ENCODE data around the gene AMN.

The AMN gene

DNA sequence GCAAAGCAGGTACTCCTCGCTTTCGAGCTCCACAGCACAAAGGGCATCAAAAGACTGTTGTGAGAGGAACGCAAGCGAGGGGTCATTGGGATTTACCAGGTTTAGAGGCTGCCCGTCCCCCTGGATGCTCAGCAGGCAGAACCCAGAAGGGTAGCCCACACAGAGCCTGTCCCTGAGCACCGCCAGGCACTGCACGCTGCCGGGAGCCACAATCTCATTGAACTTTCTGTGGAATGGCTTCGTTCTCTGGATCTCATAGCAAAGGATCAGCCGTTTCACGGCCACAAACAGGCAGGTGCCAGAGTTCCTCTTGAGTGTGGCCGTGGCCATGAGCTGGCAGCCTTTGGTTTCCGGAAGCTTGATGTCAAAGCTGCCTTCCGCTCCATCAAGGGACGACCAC is 21.5 kb downstream of the AMN start:
- H3K9me3 ChIP-seq = no peaks in the 10 kb centered on the region
- peaks cover 57% of the 10 kb centered on the region for H3K36me3 ChIP-seq (replicated peaks)
- H3K4me1 ChIP-seq = no peaks in the 10 kb centered on the region
- DNase-seq (ENCODE audit: low spot score in 2 of 2) = no peak
- H3K4me3 ChIP-seq = no peak overlapping the region
- H3K27me3 ChIP-seq (ENCODE audit: low read depth) = no peaks in the 10 kb centered on the region
- in situ Hi-C loops (cut with MboI; ENCODE audit: low sequenced_read_pairs) = no loop called here

DNA sequence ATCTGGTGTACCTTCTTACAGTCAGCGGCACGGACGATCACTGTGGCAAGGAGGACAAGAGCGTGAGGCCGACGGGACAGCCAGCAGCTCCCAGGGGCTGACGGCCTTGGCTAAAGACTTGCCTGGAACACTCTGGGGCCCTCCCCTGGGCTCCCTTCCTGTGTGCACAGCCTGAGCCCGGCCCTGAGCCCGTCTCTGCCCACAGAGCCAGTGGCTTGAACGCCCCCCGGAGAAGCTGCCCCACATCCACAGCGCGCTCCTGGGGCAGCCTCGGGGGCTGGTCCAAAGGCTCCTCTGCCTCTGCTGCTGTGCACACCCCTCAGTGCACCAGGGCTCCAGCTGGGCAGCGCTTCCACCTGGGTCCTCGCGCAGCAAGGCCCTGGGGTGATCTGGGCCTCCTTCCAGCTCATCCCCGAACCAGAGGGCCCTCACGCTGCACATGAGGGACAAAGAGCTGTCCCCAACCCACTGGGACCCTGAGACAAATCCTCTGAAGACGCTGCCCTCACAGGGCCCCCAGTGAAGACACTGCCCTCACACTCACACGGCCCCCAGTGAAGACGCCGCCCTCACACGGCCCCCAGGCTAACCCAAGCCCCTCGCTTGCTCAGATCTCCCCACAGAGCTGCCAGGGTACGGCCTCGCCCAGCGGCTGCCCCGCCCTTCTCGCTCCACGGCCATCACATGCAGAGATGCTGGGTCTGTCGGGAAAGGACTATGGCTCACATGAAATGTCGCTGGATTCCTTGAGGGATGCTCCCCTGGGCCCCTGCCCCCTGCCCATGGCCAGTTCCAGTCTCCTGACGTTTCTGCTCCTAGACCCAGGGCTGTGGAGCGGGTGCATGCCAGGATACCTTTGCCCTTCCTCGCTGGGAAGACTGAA is 22.2 kb downstream of the AMN start:
- H3K36me3 ChIP-seq (replicated peaks) = peaks cover 59% of the 10 kb centered on the region
- no peak for DNase-seq (ENCODE audit: low spot score in 2 of 2)
- H3K4me1 ChIP-seq = no peaks in the 10 kb centered on the region
- in situ Hi-C loops (cut with MboI; ENCODE audit: low sequenced_read_pairs) = no loop called here
- H3K9me3 ChIP-seq = no peaks in the 10 kb centered on the region
- no peaks in the 10 kb centered on the region for H3K27me3 ChIP-seq (ENCODE audit: low read depth)
- no peak overlapping the region for H3K4me3 ChIP-seq

DNA sequence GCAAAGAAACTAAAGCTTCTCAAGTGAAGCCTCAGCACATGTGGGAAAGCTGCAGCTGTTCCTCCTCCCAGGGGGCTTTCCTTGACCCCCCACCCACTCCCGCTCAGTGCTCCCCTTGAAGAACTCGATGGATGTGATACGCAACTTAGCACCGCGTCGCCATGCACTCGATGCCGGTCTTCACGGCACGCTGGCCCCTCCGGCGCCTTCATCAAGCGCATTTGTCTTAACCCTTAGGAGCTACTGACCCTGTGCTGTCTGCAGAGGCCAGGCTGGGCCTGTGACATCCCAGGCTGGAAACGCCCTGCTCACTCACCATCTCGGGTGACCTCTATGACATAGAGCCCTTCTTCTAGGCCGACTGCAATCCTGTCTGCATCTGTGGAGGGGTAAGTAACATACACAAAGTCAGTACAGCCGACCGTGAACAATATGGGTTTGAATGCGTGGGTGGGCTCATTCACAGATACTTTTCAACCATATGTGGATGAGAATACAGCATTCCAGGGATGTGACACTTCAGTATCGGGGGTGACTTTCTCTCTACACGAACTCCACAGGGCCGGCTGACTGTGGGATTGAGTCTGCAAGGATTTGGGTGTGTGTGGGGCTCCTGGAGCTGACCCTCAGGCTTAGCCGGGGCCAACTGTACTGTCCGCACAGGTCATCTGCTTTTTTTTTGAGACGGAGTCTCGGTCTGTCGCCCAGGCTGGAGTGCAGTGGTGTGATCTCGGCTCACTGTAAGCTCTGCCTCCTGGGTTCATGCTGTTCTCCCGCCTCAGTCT is 23.1 kb downstream of the AMN start:
- H3K36me3 ChIP-seq (replicated peaks) = peaks cover 66% of the 10 kb centered on the region
- H3K9me3 ChIP-seq = no peaks in the 10 kb centered on the region
- no peaks in the 10 kb centered on the region for H3K4me1 ChIP-seq
- no peak for DNase-seq (ENCODE audit: low spot score in 2 of 2)
- no peak overlapping the region for H3K4me3 ChIP-seq
- H3K27me3 ChIP-seq (ENCODE audit: low read depth) = no peaks in the 10 kb centered on the region
- in situ Hi-C loops (cut with MboI; ENCODE audit: low sequenced_read_pairs) = no loop called here

DNA sequence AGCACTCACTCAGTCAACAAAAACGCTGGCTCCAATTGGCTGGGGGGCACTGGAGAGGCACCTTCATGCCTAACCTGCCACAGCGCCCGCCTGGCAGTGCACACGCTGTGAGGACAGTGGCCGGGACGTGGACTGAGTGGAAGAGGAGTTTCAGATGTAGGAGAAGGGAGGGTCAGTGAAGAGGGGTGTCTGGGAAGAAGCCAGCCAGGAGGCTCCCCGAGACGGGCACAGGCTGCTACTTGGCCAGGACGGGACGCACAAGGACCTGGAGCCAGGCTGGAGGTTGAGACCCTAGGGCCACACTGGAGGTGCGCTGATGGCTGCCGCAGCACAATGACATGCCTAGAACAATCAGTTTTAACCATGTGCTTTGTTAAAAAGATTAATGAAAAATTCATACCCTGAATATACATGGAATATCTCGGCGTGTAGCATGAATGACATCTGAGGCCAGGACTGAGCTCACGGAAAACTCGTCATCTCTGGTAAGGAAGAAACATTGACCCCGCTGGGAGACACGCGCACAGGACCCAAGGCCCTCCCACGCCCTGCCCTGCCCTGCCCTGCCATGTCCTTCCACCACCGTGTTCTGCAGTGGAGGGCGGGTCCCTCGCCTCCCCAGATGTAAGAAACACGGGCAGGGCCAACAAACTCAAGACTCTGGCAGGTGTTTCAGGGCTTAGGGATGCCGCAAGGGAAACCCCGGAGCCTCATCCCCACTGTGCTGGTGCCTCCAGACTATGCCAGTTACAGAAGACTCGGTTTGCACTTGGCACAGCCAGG is 25.0 kb downstream of the AMN start:
- in situ Hi-C loops (cut with MboI; ENCODE audit: low sequenced_read_pairs) = no loop called here
- no peaks in the 10 kb centered on the region for H3K9me3 ChIP-seq
- H3K4me1 ChIP-seq = no peaks in the 10 kb centered on the region
- H3K4me3 ChIP-seq = no peak overlapping the region
- no peak for DNase-seq (ENCODE audit: low spot score in 2 of 2)
- no peaks in the 10 kb centered on the region for H3K27me3 ChIP-seq (ENCODE audit: low read depth)
- H3K36me3 ChIP-seq (replicated peaks) = peaks cover 72% of the 10 kb centered on the region

DNA sequence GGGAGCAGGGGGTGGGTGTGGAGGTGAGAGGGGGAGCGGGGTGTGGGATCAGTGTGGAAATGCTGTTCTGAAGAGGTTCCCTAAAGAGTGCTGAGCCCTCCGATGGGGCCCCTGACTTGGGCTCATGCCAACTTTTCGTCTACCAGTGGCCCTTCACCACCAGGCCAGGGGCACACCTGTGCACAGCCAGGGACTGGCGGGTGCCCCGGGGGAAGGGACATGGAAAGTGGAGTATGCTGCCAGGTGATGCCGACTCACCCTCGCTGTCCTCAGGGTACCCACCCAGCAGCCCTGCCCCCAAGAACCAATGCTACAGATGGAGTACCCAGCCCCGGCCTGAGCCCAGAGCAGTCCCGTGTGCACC is 26.2 kb downstream of the AMN start:
- DNase-seq (ENCODE audit: low spot score in 2 of 2) = no peak
- Histone ChIP-seq H3K27me3 (ENCODE audit: low read depth) (no peaks in the 10 kb centered on the region), H3K4me3 (no peak overlapping the region), H3K4me1 (no peaks in the 10 kb centered on the region), H3K9me3 (no peaks in the 10 kb centered on the region), H3K36me3 (replicated peaks) (peaks cover 77% of the 10 kb centered on the region)
- in situ Hi-C loops (cut with MboI; ENCODE audit: low sequenced_read_pairs) = no loop called here

DNA sequence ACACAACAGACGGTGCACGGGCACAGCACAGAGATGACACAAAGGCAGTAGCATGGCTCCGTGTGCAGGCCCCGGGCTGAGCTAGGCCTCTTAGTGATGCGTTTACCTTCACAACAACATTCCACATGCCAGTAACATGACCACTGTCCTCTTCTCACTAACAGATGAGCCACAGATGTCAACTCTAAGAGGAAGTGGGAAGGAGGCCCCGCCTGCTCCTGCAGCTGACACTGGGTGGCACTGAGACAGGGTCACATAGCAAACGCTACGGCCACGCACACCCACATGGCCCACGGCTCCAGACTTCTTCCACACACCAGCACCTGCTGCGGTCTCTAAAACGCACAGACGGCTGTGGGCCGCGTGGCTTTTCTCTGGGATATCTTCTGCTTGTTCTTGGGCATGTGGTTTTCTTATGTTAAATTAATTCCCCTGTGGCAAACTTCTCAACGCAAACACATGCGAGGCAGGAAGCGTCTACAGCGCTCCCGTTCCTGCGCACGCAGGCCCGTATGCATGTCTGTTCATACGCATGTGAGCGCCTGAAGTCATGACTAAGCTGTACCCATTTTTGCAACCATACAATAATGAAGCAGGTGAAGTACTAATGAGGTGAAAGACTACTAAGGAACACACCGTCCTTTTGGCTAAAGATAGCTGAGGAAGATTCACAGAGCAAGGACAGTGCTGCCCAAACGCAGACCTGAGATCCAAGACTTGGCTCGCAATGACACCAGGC is 26.8 kb downstream of the AMN start:
- Histone ChIP-seq H3K4me3 (no peak overlapping the region), H3K27me3 (ENCODE audit: low read depth) (no peaks in the 10 kb centered on the region), H3K36me3 (replicated peaks) (peaks cover 78% of the 10 kb centered on the region), H3K4me1 (no peaks in the 10 kb centered on the region), H3K9me3 (no peaks in the 10 kb centered on the region)
- in situ Hi-C loops (cut with MboI; ENCODE audit: low sequenced_read_pairs) = no loop called here
- no peak for DNase-seq (ENCODE audit: low spot score in 2 of 2)

DNA sequence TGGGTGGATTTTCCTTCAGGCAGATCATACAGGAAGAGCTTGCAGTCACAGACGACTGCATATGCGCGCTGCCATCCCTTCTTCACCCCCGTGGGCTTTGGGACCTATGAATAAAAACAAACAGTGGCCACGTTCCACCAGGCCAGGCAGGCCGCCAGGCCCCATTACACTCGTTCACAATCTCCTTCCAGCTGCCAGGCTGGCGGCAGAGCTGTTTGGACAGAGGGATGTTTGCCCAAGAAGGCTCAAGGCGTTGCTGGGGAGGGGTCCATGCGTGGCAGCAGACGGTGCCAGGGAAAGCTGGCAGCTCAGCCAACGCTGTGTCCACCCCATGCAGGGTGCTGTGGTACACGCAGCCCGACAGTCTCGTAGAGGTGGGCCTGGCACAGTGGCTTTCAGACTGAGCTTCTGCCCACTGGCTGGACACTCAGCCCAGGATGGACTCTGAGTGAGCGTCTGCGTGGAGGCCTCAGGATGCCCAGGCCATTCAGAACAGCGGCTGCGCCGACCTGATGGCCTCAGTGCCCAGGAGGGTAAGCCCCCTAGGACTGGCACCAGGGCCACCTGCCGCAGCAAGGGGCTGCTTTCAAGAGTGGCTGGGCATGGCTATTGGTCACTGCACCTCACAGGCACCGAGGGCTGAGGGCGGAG is 27.5 kb downstream of the AMN start:
- H3K36me3 ChIP-seq (replicated peaks) = peaks cover 79% of the 10 kb centered on the region
- DNase-seq (ENCODE audit: low spot score in 2 of 2) = no peak

DNA sequence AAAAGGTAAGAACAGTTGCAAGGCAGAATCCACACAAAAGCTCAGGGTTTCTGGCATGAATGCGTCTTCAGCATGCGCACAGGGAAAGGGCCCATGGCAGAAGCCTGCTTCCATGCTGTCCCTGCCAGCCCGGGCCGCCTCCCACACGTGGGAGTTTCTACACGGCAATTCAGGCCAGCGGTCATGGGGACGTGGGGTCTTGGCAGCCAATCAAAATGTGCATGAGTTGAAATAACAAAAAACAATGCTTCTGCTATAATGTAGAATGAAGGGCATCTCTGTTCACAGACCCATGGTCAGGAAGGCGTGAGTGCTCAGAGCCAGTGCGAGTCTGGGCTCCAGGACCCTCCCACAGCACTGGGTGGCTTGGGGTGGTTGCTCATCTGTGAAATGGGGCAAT is 28.6 kb downstream of the AMN start:
- H3K9me3 ChIP-seq = no peaks in the 10 kb centered on the region
- in situ Hi-C loops (cut with MboI; ENCODE audit: low sequenced_read_pairs) = no loop called here
- H3K4me3 ChIP-seq = no peak overlapping the region
- DNase-seq (ENCODE audit: low spot score in 2 of 2) = no peak
- no peaks in the 10 kb centered on the region for H3K27me3 ChIP-seq (ENCODE audit: low read depth)
- peaks cover 79% of the 10 kb centered on the region for H3K36me3 ChIP-seq (replicated peaks)
- peaks cover under 1% of the 10 kb centered on the region; the same call in 1 of the 2 replicates for H3K4me1 ChIP-seq

More for the DNA sequence above, 27.5 kb downstream of the AMN start:
- no peaks in the 10 kb centered on the region for H3K4me1 ChIP-seq
- H3K4me3 ChIP-seq = no peak overlapping the region
- no peaks in the 10 kb centered on the region for H3K27me3 ChIP-seq (ENCODE audit: low read depth)
- in situ Hi-C loops (cut with MboI; ENCODE audit: low sequenced_read_pairs) = no loop called here
- no peaks in the 10 kb centered on the region for H3K9me3 ChIP-seq

DNA sequence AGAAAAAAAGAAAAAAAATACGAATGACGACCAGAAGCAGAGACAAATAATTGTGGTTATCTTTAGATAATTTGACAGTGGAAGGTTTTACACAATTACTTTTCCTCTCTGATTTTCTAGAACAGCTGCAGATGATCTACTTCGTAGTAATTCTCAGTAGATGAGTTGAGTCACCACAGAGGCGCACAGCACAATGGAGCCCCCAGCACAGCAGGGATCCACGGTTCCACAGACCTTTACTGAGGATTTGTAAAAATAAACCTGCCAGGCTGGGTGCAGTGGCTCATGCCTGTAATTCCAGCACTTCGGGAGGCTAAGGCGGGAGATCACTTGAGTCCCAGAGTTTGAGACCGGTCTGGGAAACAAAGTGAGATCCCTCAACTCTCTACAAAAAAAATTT is 29.3 kb downstream of the AMN start:
- H3K36me3 ChIP-seq (replicated peaks) = peaks cover 75% of the 10 kb centered on the region
- in situ Hi-C loops (cut with MboI; ENCODE audit: low sequenced_read_pairs) = no loop called here
- no peaks in the 10 kb centered on the region for H3K9me3 ChIP-seq
- H3K4me3 ChIP-seq = no peak overlapping the region
- no peak for DNase-seq (ENCODE audit: low spot score in 2 of 2)
- H3K27me3 ChIP-seq (ENCODE audit: low read depth) = no peaks in the 10 kb centered on the region
- H3K4me1 ChIP-seq = peaks cover 8% of the 10 kb centered on the region

DNA sequence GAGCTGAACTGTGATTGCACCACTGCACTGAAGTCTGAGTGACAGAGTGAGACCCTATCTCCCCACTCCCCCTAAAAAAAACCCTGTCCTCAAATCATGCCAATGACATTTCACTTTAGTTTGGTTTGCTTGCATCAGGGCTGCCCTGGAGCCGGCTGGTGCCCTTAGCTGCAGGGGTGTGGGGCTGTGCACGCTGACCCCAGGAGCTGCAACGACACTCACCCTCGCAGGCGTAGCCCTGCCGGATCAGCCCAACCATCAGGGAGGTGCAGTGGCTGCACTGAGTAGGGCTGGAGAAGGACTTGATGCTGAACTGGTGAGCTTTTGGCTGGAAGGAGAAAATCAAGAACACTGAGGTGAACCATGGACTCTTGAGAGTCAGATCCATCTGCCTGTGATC is 29.8 kb downstream of the AMN start:
- no peak for DNase-seq (ENCODE audit: low spot score in 2 of 2)
- in situ Hi-C loops (cut with MboI; ENCODE audit: low sequenced_read_pairs) = no loop called here
- Histone ChIP-seq H3K4me3 (no peak overlapping the region), H3K9me3 (no peaks in the 10 kb centered on the region), H3K27me3 (ENCODE audit: low read depth) (no peaks in the 10 kb centered on the region), H3K4me1 (peaks cover 8% of the 10 kb centered on the region), H3K36me3 (replicated peaks) (peaks cover 70% of the 10 kb centered on the region)

DNA sequence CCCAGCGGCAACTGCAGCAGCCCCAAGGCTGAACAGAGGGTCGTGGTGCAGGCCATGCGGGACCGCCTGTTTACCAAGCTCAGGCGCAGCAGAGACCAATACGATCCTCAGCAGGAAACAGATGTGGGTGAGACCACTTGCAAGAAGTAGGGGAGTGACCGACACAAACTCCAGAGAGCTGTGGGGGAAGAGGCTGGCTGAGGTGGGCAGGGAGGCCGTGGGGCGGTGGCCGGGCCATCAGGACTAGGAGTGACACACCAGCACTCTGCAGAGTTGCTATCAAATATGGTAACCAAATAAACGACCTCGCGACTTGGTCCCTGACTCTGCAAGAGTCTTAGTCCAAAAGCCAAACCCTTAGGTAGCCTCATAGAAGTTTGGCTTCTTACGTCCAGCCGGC is 30.6 kb downstream of the AMN start:
- H3K9me3 ChIP-seq = no peaks in the 10 kb centered on the region
- H3K4me3 ChIP-seq = no peak overlapping the region
- H3K4me1 ChIP-seq = peaks cover 8% of the 10 kb centered on the region
- peaks cover 72% of the 10 kb centered on the region for H3K36me3 ChIP-seq (replicated peaks)
- H3K27me3 ChIP-seq (ENCODE audit: low read depth) = no peaks in the 10 kb centered on the region
- DNase-seq (ENCODE audit: low spot score in 2 of 2) = no peak
- in situ Hi-C loops (cut with MboI; ENCODE audit: low sequenced_read_pairs) = no loop called here

DNA sequence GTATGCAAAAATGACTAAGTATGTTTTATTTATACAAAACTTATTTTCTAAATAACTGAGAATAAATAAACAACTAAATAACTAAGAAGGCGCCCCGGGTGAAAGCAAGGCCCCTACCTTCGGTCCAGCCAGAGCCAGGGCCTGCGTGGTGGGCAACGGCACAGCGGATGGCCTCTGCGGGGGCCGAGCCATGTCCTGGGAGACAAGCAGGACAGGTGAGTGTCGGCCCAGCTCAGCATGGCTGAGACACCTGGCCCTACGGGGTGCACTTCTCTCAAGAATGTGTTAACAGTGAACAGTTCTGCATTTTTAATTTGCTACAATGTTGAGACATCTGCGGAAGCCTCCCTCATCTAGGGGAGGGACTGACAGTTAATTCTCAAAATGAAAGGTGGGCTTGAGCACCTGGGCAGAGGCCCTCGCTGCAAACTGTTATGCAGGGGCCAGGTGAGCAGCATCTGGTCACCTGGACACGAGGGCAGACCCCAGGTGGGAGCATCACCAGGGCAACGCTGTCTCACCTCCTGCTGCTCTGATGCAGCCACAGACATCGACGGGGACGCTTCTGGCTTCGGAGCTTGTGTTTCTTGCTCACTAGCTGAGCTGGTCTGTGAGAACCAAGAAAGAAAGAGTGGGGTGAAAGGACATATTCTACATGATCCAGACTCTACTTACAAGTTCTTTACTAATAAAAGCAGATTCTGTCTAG is 31.8 kb downstream of the AMN start:
- no peak for DNase-seq (ENCODE audit: low spot score in 2 of 2)
- H3K4me1 ChIP-seq = peaks cover 8% of the 10 kb centered on the region
- peaks cover 74% of the 10 kb centered on the region for H3K36me3 ChIP-seq (replicated peaks)
- H3K9me3 ChIP-seq = no peaks in the 10 kb centered on the region
- no peak overlapping the region for H3K4me3 ChIP-seq
- in situ Hi-C loops (cut with MboI; ENCODE audit: low sequenced_read_pairs) = no loop called here
- H3K27me3 ChIP-seq (ENCODE audit: low read depth) = no peaks in the 10 kb centered on the region

Data from HAP-1 (cell line).